GM10266 (cell line): ENCODE data around the gene MERTK.

Source experiments
- DNase-seq: peaks from one replicate; pipeline ENCODE4 v3.0.0; 2012; ENCODE audit errors: extremely low spot score
- CTCF ChIP-seq: IDR thresholded peaks from 2 replicates; pipeline ENCODE4 v1.5.1; 2012; ENCODE audit warnings: mild to moderate bottlenecking, low read depth; ENCODE audit not compliant: control insufficient read depth, insufficient read depth; ENCODE audit errors: missing control alignments

The MERTK gene

GRCh38 chr2:111975819-111976218 is 77.4 kb downstream of the MERTK start:
- no peak for DNase-seq

GRCh38 chr2:111977240-111977639 is 78.8 kb downstream of the MERTK start:
- DNase-seq: no peak
- no peak for TF ChIP-seq CTCF

More at GRCh38 chr2:111975819-111976218, 77.4 kb downstream of the MERTK start:
- no peak for TF ChIP-seq CTCF

- DNase-seq: no peak
These were observed 80.2 kb downstream of the MERTK start for GRCh38 chr2:111978452-111979170.

GRCh38 chr2:111981666-111982065 is 83.3 kb downstream of the MERTK start:
- no peak for DNase-seq
- TF ChIP-seq CTCF: no peak

More at GRCh38 chr2:111978452-111979170, 80.2 kb downstream of the MERTK start:
- no peak for TF ChIP-seq CTCF

GRCh38 chr2:111982822-111983221 is 84.4 kb downstream of the MERTK start:
- DNase-seq: no peak

GRCh38 chr2:111983478-111984212 is 85.2 kb downstream of the MERTK start:
- no peak for DNase-seq
- no peak for TF ChIP-seq CTCF

More at GRCh38 chr2:111982822-111983221, 84.4 kb downstream of the MERTK start:
- no peak for TF ChIP-seq CTCF

GRCh38 chr2:111984213-111984604 is 85.8 kb downstream of the MERTK start:
- no peak for TF ChIP-seq CTCF
- DNase-seq: no peak
